ENCODE measurements around the gene DPH3.

Gene DPH3

DNA sequence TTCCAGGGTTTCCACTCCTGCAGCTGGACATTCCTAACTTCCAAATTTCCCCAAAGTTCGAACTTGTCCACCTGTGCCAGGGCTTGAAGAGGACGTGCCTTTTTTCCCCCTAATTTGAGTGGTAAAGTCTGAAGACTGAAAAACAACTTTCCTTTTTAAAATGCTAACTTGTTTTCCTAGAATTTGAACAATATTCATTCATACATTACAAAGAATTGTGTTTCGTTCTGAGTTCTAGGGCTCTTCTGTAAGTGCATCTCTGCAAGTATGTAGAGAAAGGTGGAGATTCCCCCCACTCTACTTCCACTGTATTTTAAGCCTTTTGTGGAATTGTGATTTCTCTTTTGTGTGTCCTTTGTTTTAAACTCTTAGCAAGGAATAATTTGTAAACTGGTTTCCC is 9.4 kb downstream of the DPH3 start:
- DNase-seq (ENCODE audit: low read depth): no peak

DNA sequence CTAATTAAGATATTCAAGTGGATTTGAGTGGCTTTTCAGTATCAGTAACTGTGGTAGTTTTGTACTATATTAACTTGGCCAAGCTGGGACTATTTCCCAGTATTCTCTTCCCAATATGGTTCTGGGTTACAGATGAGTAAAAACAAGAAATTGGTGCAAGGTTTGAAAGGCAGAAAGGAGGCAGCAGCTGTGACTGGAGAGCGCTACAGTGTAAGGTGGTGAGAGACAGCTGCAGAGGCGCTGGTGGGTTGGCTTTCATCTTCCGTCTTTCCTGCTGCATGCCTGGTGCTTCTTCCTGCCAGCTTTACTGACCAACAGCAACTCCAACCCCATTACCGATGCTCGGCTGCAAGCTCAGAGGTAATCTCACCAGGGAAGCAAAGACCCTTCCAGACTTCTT is 9.8 kb downstream of the DPH3 start:
- DNase-seq (ENCODE audit: low read depth): no peak

DNA sequence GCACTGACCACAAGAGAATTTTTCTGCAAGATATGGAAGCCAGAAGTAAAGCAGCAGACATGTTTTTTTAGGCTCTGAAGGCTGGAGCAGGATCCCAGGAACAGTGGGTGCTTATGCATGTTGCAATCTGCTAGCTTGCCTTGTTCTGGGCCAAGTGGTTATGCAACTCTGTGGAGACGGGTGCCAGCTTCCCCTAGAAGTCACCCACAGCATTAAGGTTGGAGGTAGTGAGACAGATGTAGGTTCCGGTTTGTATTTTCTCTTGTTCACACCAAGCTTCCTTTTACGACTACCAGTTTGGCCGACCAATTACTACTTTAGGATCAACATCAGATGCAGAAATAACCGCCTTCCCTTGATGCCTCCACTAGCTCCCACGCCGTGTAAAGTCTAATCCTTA is 11.1 kb downstream of the DPH3 start:
- no peak for DNase-seq (ENCODE audit: low read depth)

DNA sequence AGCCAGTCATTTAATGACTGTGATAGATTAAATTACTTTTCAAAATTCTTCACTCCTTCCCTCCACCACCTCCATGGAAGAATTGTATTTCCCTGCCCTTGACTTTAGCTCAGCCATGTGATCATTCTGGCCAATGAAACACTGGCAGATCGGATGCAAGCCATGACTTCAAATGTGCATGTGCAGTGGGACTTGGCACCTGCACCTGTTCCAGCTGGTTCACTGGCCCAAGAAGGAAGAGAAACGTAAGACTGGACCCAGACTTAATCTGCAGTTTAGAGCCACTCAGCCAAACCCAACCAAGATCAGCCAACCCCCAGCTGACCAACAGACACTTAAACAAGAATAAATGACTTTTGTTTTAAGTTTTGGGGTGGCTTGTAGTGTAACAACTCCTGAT is 11.8 kb downstream of the DPH3 start:
- no peak for DNase-seq (ENCODE audit: low read depth)

DNA sequence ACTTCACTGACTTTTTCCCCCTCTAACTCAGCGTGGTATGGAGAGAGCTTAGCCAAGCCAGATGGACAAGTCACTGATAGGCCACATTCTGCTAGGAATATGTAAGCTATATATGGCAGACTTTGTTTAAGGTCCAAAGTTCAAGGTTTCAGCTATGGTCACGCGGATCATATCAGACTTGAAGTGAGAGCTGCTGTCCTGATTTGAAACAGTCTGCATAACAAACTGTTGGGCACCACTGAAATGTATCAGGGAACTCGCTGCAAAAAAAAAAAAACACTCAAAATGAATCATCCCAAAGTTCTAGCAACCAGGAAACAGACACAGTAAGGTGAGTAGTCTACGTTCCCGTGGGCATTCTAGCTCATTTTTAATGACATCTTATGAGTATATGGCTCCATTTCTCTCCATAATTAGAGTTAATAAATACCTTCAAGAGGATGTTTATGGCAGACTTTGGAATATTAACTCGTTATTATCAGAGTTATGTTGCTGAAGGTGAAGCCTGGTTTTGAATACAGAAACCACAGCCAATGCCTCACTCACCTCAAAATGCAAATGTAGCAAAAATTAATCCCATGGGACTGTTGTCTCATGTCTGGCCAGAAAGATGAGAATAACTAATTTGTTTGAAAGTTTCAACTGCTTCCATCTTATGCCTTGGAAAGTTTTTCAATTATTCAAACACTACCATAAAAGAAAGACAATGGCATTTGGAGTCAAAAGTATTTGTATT is 12.3 kb downstream of the DPH3 start:
- no peak for DNase-seq (ENCODE audit: low read depth)

DNA sequence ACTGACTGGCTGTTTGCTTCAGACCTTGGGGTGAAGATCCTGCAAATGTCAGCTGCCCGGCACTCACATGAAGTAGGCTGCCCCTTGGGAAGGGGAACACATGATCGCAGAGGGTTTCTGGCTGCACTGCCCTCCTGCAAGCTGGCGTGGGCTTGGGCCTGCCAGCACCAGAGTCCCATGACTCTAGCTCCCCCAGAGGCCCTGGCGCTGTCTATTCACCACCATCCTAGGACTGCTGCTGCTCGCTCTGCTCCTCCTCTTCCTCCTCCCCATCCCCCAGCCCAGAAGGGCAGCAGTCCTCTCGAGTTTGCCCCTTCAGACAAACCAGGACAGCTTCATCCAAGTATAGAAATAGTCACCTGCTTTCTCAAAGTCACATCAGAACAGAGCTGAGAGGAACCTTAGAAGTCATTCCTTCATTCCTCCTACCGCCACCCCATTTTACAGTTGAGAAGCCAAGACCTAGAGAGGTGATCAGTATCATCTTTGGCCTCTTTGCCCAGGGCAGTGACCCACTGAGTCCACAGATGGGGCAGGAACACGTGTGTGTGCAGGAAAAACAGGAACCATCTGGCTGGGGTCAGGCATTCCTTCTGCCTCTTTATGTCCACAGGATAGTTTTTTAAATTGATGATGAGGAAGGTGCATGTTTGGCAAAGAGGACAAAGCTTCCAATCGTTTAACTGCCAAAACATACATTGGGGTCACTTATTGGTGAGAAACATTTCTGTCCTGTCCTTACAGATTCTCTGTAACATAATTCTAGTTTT is 13.2 kb downstream of the DPH3 start:
- DNase-seq (ENCODE audit: low read depth): no peak

DNA sequence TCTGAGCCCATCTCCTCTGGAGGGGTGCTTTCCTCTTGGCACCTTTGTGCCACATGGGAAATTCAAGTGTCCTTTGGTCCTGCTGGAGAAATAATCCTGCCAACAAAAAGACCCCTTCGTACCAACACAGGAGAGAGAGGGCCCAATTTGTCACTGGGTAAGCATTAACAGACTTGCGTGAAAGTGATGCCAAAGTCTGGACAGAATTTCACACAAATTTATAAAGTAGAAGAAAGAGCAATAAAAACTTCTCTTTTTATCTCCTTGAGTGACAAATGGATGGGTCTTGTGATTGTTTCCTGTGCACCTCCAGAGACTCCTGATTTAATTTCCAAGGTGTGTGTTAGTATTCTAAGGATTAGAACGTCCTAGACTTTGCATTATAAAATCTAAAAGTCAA is 14.9 kb downstream of the DPH3 start:
- DNase-seq (ENCODE audit: low read depth): no peak

DNA sequence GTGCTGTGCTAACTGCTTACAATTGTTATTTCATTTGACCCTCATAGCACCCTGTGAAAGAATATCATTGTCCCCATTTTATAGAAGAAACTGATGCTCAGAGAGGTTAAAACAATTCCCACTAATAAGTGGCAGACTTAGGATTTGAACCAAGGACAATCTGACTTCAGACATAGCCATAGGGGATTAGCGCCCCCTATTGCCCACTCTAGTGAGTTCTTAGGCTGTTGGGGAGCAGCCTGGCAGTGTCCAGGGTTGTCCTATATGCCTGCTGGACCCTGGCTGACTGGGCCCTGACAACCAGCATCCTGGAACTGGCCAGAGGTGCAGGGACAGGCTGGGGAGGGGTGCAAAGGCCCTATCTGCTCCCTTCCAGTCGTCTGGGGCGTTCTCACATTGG is 15.4 kb downstream of the DPH3 start:
- DNase-seq (ENCODE audit: low read depth): no peak

DNA sequence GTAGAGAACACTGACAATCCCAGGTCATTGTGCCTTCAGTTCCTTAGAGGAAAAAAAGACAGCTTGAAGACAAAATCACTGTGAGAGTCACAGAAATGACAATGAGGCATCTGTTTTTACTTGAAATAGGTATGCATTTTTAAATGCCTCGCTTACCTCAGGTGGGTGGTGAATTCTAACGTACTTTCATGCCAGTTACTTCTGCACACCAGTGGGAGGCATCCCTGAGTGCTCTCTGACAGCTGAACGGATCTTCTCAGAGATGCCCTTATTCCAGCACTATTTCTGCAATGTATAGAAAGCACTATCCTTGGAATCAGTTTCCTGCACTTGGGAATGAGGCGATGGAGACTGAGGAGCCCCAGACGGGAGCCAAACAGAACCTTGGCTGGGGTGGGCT is 16.2 kb downstream of the DPH3 start:
- no peak for DNase-seq (ENCODE audit: low read depth)

DNA sequence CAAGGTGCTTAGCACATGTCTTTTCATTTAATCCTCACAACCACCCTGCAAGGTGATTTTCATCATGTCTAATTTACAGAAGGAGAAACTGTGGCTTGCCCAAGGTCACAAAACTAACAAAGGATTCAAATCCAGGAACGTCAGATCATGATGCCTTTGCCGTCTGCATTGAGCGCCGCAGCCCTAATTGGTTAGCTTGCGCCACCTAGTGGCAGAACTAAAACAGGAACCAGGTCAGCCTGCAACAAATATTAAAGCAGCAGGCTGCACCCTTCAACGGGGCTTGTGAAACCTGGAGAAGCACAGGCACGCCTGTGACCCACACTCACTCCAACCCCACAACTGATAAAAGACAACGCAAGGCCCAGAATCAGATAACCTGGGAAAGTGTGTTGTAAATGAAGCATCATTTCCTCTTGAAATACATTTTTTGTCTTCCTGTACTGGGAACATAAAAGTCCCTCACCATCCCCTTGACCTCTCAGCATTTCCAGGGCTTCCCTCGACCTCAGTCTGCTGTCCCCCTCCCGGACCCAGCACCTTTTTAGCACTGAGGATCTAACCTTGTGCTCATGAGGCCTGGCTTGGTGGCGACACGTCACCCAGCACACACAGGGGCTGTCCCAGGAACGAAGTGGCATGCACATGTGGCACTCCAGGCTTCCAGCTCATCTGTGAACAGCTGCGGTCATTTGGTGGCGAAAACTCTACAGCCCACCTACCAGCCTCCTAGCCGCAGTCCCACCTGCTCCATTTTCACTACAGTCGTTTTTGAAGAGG is 17.3 kb downstream of the DPH3 start:
- DNase-seq (ENCODE audit: low read depth): peak; percentile 45

DNA sequence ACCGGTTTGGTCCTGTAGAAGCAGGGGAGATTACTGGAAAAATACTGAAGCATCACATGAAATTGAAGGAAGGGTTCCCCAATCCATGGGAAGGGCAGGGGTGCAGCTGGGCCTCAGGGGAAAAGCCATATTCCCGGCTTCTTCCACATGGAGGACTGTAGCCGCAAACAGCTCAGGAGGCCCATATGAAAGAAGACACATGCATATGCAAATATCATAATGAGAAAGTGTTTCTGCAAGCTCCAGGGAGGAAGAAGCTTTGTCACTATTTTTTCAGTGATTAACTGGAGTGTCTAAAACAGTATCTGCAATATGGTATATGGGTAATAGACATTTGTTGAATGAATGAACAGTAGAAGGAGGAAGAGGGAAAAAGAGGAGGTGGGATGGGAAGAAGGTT is 19.1 kb downstream of the DPH3 start:
- no peak for DNase-seq (ENCODE audit: low read depth)

DNA sequence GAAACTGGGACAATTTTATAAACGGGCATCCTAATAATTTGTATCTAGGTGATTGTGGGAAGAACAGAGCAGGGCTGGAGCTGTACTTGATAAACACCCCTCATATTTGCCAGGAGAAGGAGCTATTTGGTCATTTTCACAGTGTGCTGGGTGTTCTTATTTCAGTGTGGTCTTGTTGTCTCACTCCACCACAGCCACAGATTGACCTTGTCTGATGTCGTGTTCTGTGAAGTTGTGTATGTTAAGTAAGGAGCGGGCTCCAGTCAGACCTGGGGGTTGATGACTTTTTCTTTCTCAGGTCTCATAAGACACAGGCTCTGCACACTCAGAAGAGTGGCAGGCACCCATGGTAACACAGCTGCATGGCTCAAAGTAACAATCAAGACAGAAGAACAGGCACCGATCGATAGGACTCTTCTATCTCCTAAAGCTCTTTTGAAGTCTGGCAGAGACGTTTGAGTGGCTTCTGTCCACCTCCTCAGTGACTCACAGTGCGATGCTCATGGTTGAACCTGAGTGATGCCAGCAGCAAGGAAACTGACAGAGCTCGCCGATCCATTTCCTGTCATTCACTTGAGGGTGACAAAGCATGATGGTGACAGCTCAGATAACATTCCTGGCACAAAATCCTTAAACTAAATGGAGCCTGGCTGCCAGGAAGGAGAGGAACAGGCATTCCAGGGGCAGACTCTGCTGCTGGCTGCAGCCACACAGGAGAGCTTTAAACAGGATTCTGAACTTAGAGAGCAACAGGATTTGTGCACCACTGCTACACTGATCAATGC is 20.8 kb downstream of the DPH3 start:
- no peak for DNase-seq (ENCODE audit: low read depth)

DNA sequence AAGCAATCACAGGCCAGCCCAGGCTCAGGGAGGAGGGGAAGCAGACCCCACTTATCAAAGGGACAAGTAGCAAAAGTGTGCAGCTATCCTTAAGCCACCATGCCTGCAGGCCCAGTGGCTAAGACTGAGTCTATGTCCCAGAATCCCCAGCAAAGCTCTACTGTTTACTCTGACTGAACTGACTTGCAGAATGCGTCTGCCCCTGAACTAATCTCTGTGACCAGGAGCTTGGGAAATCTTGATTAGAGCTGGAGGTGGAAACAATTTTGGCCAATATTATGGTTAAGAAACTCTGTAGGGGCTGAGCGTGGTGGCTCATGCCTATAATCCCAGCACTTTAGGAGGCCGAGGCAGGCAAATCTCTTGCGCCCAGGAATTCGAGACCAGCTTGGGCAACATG is 22.6 kb downstream of the DPH3 start:
- no peak for DNase-seq (ENCODE audit: low read depth)

DNA sequence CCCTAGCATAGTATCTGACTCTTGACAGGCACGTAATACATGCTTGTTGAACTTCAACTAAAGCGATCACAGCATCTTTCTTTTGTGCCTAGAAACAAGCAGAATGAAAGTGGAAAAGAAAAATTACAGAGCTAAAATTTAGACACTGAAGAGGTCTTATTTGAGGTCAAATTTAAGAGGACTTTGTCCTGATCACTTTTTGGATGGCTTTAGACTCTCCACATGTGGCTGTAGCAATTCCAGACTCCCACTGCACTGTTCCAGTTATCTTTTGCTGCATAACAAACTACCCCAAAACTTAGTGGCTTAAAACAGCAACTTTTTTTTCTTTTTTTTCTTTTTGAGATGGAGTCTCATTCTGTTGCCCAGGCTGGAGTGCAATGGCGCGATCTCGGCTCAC is 23.5 kb downstream of the DPH3 start:
- DNase-seq (ENCODE audit: low read depth): no peak

DNA sequence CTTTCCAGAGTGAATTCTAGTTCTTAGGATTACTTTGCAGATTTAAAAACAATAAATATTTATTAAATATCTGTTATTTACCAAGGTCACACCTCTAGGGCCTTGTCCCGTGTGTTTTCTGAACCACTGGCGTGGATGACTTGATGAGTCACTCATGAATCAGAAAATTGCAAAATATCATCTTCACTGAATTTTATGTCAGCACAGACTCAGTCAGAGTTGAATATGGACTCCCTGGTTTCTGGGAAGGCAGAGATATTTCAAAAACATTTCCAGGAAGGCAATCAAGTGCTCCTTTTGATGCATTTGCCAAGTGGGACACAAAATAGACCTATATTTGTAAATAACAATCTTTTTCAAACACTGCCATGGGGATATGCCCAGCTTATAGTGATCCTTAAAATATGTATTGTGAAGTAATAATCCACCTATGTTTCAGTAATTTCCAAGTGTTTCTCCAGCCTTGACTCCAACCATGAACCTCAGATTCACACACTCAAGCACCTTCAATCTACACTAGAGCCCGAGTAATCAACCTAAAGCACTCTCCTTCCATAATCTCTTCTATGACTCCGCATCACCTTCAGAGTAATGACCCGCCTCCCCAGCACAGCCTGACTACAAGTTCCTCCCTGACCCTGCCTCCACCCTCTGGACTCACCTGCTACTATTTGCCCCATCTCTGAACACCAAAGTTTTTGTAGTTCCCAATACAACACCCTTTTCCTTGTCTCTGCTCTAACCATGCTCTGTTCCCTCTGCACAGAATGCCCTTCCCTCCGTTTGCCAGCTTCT is 24.3 kb downstream of the DPH3 start:
- DNase-seq (ENCODE audit: low read depth): no peak

DNA sequence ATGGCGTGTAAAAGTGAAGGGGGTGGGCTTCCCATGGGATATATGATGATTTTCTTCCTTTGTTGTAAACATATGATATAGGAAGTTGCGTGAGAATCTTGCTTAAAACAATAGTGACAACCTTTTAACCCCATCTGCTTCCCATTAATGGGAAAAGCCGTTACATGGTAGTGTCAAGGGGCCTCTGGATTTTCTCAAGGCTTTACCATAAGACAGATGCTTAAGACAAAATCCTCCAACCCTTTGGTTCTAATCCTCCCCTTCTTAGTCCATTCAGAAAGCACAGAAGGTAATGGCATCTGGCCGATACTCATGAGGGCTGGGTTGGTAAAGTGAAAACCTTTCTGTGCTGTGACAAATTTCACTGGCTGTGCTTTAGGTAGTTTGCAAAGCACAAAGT is 25.0 kb downstream of the DPH3 start:
- DNase-seq (ENCODE audit: low read depth): no peak

DNA sequence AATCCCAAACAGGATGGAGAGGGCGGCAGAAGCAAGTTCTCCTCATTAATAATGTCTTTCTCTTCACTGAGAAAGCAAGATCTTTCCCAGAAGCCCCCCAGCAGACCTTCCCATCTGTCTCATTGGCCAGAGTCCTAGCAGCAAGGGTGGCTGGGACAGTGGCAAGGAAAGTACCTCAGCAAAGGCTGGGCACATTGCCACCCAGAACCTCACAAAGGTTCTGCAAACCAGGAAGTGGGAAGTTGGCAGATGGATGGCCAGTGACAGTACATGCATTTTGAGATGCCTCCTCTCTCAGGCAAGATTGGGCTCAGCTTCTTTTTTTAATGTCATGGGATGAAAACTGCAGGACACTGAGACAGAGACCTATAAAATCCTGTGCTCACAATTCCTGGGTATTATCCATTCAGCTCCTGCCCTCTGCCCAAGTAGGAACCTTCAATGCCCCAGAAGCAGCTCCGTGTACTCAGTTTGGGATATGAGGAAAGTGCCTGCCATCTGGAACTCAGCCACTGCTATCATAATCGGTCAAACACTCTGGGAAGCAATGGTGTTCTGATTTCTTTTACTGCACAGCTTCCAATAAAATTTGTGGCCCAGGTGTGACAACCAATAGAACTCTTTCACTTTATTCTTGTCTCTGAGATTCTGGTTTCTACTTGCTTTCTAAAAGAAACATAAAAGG is 25.5 kb downstream of the DPH3 start:
- DNase-seq (ENCODE audit: low read depth): no peak

DNA sequence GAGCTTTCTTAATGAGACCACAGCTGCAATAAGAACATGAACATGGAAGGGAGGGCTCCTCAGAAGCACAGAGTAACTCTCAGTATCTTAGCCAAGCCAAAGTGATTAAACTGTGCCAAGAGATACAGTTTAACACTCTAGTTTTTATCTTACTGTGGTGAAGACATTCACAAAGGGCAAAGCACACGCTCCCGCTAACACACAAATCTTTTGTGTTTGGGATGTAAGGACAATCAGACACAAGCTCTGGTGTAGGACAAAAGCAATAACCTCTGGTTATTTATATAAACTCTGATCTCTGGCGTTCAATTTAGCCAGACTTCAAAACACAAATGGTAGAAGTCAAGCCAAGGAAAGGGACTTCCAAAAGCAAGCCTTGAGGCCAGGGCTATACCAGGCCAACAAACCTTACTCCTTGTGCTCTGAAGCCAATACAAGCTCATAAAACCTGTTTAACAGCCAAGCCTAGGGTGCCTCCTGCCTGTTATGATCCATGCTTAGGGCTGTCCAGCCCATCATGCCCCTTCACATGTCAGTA is 27.8 kb downstream of the DPH3 start:
- DNase-seq (ENCODE audit: low read depth): no peak

DNA sequence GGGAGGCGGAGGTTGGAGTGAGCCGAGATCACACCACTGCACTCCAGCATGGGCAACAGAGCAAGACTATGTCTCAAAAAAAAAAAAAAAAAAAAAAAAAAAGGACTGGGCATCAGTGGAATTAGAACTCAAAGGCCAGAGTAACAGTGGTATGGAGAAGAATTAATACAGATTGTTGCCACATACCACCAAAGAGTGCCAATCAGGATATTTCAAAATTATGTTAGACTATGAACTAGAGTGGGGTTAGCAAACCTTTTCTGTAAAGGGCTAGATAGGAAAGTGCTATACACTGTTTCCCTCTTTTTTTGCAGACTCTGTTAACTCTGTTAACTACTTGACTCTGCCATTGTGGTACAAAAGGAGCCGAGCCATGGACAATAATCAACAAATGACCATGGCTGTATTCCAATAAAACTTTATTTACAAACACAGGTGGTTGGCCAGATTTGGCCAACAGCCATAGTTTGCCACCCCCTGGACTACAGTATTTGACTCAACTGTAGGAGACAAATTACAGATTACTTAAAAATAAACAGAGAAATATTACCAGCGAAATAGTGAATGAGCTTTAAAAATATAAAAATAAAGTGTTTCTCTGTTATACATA is 28.6 kb downstream of the DPH3 start:
- no peak for DNase-seq (ENCODE audit: low read depth)

DNA sequence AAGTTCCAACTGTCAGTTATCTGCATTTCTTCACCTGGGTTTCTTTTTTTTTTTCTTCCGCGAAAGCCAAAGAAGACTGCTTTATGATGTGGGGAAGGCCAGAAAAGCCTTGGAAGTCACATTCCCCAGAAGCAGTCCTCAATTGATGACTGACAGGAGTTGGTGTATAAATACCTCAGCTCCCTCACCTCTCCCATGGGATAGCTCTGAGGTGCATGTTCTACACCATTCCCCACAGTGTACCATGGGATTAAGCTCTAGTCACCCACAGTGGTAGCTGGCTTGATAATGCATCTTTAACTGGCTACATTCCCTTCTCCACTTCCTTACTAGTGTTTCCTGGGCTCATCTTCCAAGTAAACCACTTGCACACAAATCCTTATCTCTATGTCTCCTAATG is 30.5 kb downstream of the DPH3 start:
- DNase-seq (ENCODE audit: low read depth): no peak
